ENCODE results near the gene RTN4RL1.

Gene RTN4RL1

DNA sequence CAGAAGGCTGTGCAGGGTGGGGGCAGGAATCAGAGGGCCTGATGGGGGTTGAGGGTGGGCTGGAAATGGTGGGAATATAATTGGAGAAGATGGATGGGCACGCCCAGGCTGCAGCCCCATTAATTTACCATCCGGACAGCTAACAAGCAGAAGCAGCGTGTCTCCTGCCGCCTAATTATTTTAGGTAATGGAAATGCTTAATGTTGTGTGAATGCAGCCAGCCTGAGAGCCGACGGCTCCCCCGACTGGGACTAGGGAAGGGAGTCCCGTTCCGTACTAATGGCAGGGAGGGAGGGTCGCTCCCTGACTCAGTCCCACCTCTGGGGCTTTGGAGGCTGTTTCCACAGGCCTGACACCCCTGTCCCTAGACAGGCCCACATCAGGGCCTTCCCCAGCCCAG is 12.0 kb upstream of the RTN4RL1 start:
- peaks cover 36% of the 10 kb centered on the region for H3K4me1 ChIP-seq
- peaks cover 24% of the 10 kb centered on the region; the same call in 1 of the 2 replicates for H4K20me1 ChIP-seq
- no peak overlapping the region for H3K27ac ChIP-seq
- H3K4me3 ChIP-seq = no peak overlapping the region
- peaks cover 52% of the 10 kb centered on the region for H3K36me3 ChIP-seq
- TF ChIP-seq Cebpa-rat (IDR thresholded peaks at IDR 0.05) = no peak
- no peaks in the 10 kb centered on the region for H3K27me3 ChIP-seq
- H3K9ac ChIP-seq = no peak overlapping the region
- H3K9me3 ChIP-seq = no peaks in the 10 kb centered on the region
- H3K4me2 ChIP-seq = no peak overlapping the region

DNA sequence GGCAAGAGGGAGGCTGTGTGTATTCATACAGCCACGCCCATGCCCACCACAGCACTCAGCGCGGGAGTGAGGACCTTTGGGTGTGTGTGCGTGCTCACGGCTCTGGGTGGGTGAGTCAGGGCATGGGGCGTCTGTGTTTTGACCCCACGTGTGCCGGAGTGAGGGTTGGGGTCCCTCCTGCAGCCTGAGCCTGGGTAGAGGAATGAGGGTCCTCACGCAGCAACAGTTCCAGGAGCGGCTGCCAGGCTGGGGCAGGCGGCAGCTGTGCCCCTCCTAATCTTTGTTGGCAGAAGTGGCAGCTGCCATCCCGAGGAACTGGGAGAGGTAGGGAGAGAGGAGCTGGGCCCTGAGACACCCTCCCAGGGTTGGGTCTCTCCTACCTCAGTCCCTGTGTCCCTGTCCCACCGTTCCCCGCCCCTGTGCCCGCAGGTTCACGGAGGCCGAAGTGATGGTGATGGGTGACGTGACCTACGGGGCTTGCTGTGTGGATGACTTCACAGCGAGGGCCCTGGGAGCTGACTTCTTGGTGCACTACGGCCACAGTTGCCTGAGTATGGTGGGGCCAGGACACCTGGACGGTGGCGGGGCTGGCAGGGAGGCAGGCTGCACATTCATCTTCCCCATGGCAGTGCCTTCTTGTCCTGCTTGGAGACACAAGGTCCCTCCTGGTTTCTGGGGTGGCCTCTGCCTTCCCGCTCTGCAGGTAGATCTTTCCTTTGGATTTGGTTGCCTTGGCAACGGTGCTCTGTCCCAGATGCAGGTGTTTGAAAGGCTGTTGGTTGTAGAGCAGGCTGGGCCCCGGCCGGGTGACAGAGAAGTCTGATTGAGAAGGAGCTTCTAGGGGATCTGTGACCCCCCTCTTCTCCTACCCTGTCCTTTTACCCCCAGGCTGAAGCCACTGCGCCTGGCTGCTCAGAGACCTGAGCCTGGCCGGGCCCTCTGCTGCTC is 10.7 kb upstream of the RTN4RL1 start:
- peaks cover 42% of the 10 kb centered on the region for H3K4me1 ChIP-seq
- no peak overlapping the region for H3K9ac ChIP-seq
- H3K27me3 ChIP-seq = no peaks in the 10 kb centered on the region

DNA sequence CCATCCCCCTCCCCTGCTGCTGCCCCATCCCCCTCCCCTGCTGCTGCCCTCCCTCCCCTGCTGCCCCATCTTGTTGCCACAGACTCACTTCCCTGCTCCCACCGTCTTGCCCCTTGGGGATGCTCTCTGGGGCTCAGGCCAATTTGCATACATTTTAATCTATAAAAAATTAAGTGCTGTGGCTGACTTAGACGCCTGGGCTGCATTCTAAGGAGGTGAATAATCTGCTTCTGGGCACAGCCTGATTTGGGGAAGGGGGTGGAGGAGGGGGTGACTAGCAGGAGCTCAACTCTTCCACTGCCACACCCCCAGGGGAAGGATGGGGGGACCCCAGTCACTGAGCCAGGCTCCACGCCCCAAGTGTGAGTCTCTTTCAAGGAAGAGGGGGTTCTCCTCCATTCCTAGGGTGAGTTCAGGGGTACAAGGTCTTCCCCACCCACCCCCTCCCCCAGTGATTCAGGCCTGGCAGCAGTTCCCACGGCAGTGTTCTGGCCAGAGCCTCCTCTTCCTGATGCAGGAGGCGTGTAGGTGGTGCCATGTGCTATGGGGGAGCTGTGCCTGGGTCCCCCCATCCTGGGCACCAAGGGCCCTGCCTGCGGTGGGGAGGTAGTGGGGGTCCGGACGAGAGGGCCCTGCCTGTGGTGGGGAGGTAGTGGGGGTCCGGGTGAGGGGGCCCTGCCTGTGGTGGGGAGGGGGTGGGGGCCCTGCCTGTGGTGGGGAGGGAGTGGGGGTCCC is 9.8 kb upstream of the RTN4RL1 start:
- no peak overlapping the region for H3K27ac ChIP-seq
- TF ChIP-seq Cebpa-rat (IDR thresholded peaks at IDR 0.05) = no peak
- H3K27me3 ChIP-seq = no peaks in the 10 kb centered on the region
- H4K20me1 ChIP-seq = peaks cover 34% of the 10 kb centered on the region; the same call in 1 of the 2 replicates
- peaks cover 40% of the 10 kb centered on the region for H3K4me1 ChIP-seq
- no peak overlapping the region for H3K9ac ChIP-seq
- H3K4me2 ChIP-seq = peak overlapping the region; percentile 69
- no peaks in the 10 kb centered on the region for H3K9me3 ChIP-seq
- H3K4me3 ChIP-seq = no peak overlapping the region
- H3K36me3 ChIP-seq = peaks cover 42% of the 10 kb centered on the region

More for the DNA sequence above, 10.7 kb upstream of the RTN4RL1 start:
- no peaks in the 10 kb centered on the region for H3K9me3 ChIP-seq
- H4K20me1 ChIP-seq = peaks cover 33% of the 10 kb centered on the region; the same call in 1 of the 2 replicates
- H3K27ac ChIP-seq = no peak overlapping the region
- no peak for TF ChIP-seq Cebpa-rat (IDR thresholded peaks at IDR 0.05)
- H3K4me3 ChIP-seq = no peak overlapping the region
- no peak overlapping the region for H3K4me2 ChIP-seq
- H3K36me3 ChIP-seq = peaks cover 50% of the 10 kb centered on the region

DNA sequence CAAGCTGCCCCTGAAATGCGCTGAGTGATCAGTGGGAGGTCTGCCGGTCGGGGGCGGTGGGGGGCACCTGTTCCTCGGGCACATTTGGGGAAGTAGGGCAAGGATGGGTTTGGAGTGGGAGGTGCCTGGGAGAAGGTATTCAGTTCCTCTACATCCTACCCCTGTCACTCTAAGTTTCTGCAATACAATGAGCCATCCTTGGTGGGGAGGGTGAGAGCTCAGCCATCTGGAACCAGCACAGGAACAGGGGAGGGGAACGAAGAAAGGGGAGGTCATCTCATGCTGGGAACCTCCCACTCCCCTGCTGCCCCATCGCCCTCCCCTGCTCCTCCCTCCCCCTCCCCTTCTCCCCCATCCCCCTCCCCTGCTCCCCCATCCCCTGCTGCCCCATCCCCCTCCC is 9.0 kb upstream of the RTN4RL1 start:
- peaks cover 34% of the 10 kb centered on the region; the same call in 1 of the 2 replicates for H4K20me1 ChIP-seq
- peak overlapping the region; percentile 37; the same call in 1 of the 2 replicates for H3K9ac ChIP-seq
- H3K4me1 ChIP-seq = peaks cover 46% of the 10 kb centered on the region
- no peak for TF ChIP-seq Cebpa-rat (IDR thresholded peaks at IDR 0.05)
- H3K27me3 ChIP-seq = no peaks in the 10 kb centered on the region
- H3K36me3 ChIP-seq = peaks cover 35% of the 10 kb centered on the region
- H3K9me3 ChIP-seq = no peaks in the 10 kb centered on the region
- H3K4me3 ChIP-seq = 0 out of 2 replicates have a peak overlapping the region, but pooled peaks have one; percentile 28
- peak overlapping the region; percentile 65 for H3K4me2 ChIP-seq
- peak overlapping the region; percentile 57 for H3K27ac ChIP-seq

DNA sequence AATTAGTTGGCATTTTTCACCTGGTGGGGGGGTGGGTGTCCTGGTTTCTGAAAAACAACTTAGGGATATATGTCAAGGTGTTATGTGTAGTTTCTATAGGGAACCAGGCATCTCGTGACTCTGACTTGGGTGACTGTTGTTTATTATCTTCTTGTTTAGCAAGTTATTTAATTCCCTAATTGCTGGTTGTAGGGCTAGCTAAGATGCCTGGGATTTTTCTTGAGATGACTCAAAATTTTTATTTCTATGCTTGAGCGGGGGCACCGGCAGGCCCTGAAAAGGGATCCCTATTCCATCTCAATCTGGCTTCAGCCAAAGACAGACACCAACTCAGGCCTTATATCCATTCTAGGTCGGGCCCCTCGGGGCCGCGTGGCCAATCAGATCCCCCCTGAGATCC is 8.0 kb upstream of the RTN4RL1 start:
- Histone ChIP-seq H3K9me3 (no peaks in the 10 kb centered on the region), H3K27ac (peak overlapping the region; percentile 57), H3K36me3 (peaks cover 27% of the 10 kb centered on the region), H3K9ac (peak overlapping the region; percentile 37), H3K4me1 (peaks cover 56% of the 10 kb centered on the region), H4K20me1 (peaks cover 34% of the 10 kb centered on the region; the same call in 1 of the 2 replicates), H3K4me2 (peak overlapping the region; percentile 65), H3K27me3 (no peaks in the 10 kb centered on the region), H3K4me3 (no peak overlapping the region)
- TF ChIP-seq Cebpa-rat (IDR thresholded peaks at IDR 0.05) = no peak

DNA sequence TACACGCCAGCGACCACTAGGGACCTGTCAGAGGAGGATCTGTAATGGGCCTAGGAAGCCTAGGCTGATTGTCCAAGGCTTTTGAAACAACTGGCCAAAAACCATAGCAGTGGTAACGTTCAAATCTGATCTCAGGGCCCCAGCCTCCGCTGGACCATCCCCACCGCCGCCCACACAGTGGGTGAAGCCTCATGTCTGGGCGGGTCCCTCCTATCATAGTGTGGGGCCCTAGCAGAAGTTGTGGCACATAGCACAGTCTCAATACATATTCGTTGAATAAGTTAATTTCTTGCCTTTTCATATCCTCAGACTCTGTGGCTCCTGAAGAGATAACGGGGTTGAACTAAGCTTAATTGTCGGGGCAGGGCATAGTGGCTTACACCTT is 5.6 kb upstream of the RTN4RL1 start:
- H3K4me1 ChIP-seq = peaks cover 71% of the 10 kb centered on the region
- TF ChIP-seq Cebpa-rat (IDR thresholded peaks at IDR 0.05) = no peak

DNA sequence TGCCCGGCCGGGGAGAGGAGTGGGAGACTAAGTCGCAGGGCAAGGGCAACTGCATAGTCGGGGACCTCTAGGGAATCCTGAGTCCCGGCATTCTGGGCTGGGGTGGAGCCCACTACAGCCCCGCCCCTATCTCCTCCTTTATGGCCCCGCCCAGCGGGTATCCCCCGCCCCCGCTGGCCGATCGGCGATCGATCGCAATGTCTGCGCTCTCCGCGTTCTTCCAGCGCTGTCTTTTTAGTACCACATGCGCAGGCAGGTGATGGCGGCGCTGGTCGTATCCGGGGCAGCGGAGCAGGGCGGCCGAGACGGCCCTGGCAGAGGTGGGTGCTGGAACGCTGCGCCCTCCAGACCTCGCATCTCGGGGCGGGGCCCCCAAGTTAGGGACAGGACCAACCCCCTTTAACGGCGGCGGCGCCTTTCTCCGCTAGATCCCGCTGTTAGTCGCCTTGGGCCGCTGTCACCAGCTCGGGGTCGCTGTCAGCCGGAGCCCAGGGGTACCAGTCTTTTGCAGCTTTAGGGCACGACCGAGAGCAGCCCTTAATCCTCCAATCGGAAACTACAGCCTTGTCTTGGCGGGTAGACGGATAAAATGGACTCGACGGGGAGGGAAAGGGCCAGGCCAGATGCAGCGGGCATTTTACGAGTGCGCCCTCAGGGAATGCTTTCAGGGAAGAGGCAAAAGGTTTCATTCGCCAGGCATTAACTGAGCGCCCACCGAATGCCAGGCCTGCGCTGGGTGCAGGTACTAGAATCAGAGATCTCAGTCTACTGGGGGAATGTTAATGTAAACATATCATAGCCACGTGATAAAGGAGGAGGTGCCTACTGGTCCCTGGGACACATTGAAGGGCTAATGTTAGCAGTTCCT is 5.0 kb upstream of the RTN4RL1 start, which contains the start of gene DPH1:
Gene DPH1 (plus strand): TSS at position 243 of the 868 bp plus-strand sequence. CDS start 17 bp downstream, at position 260.
- H3K9me3 ChIP-seq = no peaks in the 10 kb centered on the region
- H4K20me1 ChIP-seq = peaks cover 28% of the 10 kb centered on the region; the same call in 1 of the 2 replicates
- H3K4me3 ChIP-seq = peak within 1 kb of the TSS; percentile 93
- TF ChIP-seq Cebpa-rat (IDR thresholded peaks at IDR 0.05) = no peak
- H3K36me3 ChIP-seq = no peaks in the 10 kb centered on the region
- H3K27ac ChIP-seq = peak within 1 kb of the TSS; percentile 85
- H3K4me1 ChIP-seq = peaks cover 74% of the 10 kb centered on the region
- H3K9ac ChIP-seq = peak within 1 kb of the TSS; percentile 87
- peak within 1 kb of the TSS; percentile 98 for H3K4me2 ChIP-seq
- H3K27me3 ChIP-seq = peaks cover 15% of the 10 kb centered on the region; the same call in 1 of the 2 replicates

More for the DNA sequence above, 5.6 kb upstream of the RTN4RL1 start:
- H4K20me1 ChIP-seq = peaks cover 31% of the 10 kb centered on the region; the same call in 1 of the 2 replicates
- H3K4me3 ChIP-seq = peak overlapping the region; percentile 93
- no peaks in the 10 kb centered on the region for H3K9me3 ChIP-seq
- H3K36me3 ChIP-seq = peaks cover 3% of the 10 kb centered on the region; the same call in 1 of the 2 replicates
- peak overlapping the region; percentile 45 for H3K27ac ChIP-seq
- H3K4me2 ChIP-seq = peak overlapping the region; percentile 98
- peaks cover 11% of the 10 kb centered on the region; the same call in 1 of the 2 replicates for H3K27me3 ChIP-seq
- peak overlapping the region; percentile 87 for H3K9ac ChIP-seq

DNA sequence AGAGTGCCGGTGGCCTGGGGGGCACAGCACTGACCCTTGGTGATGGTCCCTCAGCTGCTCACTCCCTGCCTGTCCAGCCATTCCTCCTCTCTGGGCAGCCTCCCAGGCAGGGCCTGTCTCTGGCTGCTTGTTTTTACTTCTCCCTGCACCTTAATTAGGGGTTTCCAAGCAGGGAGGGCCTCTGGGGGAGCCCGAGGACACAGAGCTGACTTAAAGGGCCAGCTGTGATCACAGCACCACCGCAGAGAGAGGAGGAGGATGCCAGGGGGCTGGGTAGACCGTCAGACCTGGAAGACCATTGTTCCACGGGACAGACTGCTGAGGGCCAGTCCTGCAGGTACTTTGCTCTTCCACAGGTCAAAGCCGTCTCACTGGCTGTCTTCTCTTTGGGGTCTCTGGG is 3.6 kb upstream of the RTN4RL1 start:
- Histone ChIP-seq H4K20me1 (peaks cover 28% of the 10 kb centered on the region; the same call in 1 of the 2 replicates), H3K27ac (no peak overlapping the region), H3K4me2 (peak overlapping the region; percentile 98), H3K27me3 (peaks cover 25% of the 10 kb centered on the region; the same call in 1 of the 2 replicates), H3K9me3 (no peaks in the 10 kb centered on the region), H3K36me3 (no peaks in the 10 kb centered on the region), H3K4me3 (peak overlapping the region; percentile 93; the same call in 1 of the 2 replicates), H3K4me1 (peaks cover 71% of the 10 kb centered on the region), H3K9ac (0 out of 2 replicates have a peak overlapping the region, but pooled peaks have one; percentile 25)
- TF ChIP-seq Cebpa-rat (IDR thresholded peaks at IDR 0.05) = no peak
